Sciatic nerve (tissue), 2 donors: ENCODE data around the gene BDKRB1. TPM values are rescaled to one million over a fixed set of nuclear protein-coding genes. Genes with fewer than 3 reads are reported as not detected.
"Not testable (repeated sequence)": the region's sequence is repeated elsewhere in the genome, so short reads cannot be mapped to it uniquely, and the experiment has no call there.

Experiments
- ATAC-seq: fragments of 200-7000 bp; cut with Tn5 transposase; one replicate; pipeline ENCODE4 v1.9.1; 2020; ENCODE audit warnings: mild to moderate bottlenecking, moderate library complexity
- DNase-seq: peaks from one replicate; pipeline ENCODE4 v3.0.0-alpha.2; 2020; ENCODE audit warnings: low spot score
- intact Hi-C: fragments of 100-400 bp; cut with DNase I; formaldehyde crosslinking; loops from one replicate; pipeline ENCODE4 v1.14.2; 2022
- total RNA-seq: library from RNA; stranded (reverse); fragmentation: NEBNext Ultra II Directional; extraction: Animal tissue kit (Norgen Biotek cat#: 25700); gene quantifications from one replicate; pipeline ENCODE4 v1.2.1, GENCODE V29; 2021
- donor health status: DM: no; HTN: no; CAD: no.
- donor health status: DM: no; HTN: no; CAD: no.

BDKRB1 gene
- total RNA-seq, 1 donor from 2014 or later: 3.6 TPM

DNA sequence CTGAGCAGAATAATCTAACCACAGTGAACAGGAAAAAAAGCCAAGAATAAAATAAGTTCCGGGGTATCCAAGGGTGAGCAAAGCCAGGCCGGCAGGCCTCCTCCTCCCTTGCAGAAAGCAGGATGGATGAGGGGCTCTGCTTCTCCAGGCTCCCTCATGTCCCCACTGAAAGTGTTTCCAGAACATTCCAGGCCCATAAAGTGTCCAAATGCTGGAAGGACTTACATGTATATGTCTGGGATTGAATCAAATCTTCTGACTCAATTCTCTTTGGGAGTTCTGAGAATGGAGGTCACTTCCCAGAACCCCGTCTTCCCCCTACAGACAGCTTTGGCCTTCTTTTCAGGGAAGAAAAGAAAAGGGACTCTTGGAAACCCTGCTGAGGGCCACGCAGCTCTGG, 25.0 kb upstream of the BDKRB1 start:
- ATAC-seq: no peak
- no peak for DNase-seq
- intact Hi-C loops: no loop called here

DNA sequence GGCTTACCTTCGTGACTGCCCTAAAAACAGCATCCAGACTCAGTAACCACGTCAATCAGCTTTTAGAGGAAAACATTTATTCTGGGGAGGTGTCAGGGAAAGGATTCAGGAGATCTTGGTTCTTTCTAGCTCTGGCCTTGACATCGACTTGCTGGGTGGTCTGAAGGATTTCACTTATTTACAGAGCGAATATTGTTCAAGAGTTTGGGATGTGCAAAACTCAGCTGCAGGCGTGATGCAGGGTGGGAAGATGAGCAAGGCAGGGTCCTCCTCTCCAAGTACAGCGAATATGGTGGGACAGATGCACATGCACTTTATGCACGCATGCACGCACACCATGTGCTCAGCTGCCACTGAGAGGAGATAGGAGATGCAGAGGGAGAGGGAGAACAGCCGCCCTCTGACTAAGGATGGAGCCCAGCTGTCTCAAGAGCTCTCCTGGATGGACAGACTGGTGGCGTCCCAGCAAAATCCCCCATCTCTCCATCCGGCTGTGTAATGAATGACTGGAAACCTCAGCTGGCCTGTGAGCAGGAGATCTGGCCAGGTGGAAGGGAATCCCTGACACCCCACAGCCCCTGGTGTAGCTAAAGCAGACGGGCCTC, 24.4 kb upstream of the BDKRB1 start:
- DNase-seq (no peak), ATAC-seq (peak; percentile 12)
- intact Hi-C loops: no loop called here

DNA sequence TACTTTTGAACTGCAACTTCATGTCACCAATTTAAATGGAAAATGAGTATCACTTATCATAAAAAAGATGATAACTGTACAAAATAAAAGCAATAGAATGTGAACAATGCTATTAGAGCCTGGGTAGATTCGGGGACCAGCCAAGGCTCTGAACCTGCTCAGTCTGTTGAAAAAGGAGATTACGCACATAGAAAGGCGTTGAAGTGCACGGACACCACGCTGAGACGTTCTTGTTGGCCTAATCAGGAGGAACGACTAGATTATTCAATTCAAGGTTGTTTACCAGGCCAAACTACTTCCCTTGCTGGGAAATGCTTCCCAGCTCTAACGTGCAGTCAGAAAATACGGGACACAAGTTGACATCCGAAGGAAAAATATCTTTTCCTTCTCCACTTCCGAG, 23.5 kb upstream of the BDKRB1 start:
- DNase-seq (no peak), ATAC-seq (no peak)
- intact Hi-C loops: no loop called here

DNA sequence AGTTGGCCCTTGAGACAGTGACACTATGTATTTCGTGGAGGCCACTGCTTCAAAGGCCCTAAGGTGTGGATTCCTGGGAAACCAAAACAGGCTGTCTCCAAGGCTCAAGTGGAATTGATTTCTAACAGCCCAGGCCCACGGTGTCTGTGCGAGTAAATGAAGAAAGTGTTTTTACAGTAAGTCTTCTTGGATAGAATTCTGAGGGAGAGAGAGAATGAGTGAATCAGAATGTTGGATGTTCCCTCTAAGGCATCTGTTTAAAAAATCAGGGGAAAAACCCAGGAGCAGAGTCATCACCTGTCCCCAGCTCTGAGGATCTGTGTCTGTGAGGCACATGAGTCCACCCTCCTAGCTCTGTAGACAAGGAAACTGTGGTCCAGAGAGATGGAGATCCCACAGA, 22.3 kb upstream of the BDKRB1 start:
- DNase-seq: no peak
- intact Hi-C loops: no loop called here
- peak; percentile 19 for ATAC-seq

DNA sequence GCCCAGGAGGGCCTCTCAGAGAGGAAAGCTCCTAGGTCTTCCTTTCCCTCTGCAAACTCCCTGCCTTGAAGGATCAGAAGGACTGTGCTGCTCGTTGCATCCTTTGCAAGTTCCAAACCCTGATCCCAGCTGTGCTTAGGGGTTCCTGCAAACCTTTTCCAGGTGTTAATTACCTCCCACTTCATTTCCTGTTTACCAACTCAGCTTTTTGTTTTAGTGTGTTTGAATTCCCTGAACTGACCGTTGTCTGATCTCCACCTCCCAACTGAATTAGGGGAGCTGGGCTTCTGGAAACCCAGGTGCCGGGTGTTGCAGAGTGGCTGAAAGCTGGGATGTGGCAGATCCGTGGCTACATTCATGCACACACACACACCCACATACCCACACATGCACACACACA, 20.6 kb upstream of the BDKRB1 start:
- DNase-seq (no peak), ATAC-seq (no peak)

DNA sequence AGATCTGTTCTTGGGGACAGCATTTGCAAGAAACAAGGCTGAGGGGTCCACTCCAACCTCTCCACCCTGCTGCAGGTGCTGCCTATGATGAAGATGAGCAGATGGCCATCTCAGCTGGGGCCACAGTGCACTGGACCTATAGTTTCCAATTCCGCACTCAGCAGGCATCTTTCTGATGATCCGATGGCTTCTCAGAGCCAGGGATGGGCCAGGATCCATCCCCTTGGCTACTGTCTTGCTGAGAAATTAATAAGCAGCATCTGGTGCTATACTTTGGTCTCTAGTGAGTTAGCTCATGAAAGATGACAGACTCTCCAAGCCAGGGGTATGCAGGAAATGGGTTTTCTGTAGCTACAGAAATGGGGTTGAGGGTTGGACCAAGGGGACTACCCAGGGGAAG, 18.4 kb upstream of the BDKRB1 start:
- DNase-seq: no peak
- ATAC-seq: no peak
- intact Hi-C loops: no loop called here

More for the DNA sequence above, 20.6 kb upstream of the BDKRB1 start:
- intact Hi-C loops: no loop called here

DNA sequence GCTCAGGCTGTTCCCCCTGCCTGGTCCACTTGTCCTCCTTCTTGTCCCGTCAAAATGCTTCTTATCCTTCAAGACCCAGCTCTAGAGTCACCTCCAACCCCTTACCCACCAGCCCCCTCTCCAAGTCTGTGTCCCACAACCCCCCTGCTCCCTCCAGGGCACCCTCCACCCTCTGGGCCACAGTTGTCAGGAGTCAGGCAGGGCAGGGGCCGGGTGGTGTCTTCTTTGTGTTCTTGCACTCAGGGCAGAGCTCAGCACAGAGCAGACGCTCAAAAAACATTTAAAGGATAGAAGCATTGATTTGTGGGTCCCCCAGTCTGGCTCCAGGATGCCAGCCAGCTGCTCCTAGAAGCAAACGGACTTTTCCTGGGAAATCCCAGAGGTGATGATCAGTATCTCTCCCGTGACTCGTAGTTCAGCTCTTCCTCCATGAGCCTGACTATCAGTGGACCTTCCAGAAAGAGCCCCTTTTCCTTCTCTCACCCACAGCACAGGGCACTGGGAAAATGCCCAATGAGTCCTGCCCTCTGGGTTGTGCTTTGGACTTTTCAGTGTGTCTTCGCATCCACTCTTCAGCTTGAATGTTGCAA, 17.2 kb upstream of the BDKRB1 start:
- DNase-seq: no peak
- intact Hi-C loops: no loop called here
- ATAC-seq: no peak

DNA sequence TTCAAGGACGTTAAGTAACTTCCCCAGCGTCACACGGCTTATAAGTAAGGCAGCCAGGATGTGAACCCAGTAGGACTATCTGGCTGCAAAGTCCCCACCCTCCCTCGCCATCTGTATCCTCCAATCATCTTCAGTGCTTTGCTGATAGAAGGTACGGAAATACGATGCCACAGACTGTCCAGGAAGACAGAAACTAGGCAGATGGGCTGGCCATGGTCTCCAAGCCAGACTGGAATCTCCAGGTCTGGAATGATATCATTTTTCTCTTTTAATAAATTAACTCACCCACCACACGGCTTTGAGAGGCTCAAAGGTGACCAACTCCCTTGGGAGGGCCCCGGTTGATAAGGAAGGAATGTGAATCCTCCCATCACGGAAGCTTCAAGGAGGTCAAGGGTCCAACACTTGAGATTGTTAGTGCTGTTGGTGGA, 16.3 kb upstream of the BDKRB1 start:
- DNase-seq (no peak), ATAC-seq (no peak)
- intact Hi-C loops: no loop called here

DNA sequence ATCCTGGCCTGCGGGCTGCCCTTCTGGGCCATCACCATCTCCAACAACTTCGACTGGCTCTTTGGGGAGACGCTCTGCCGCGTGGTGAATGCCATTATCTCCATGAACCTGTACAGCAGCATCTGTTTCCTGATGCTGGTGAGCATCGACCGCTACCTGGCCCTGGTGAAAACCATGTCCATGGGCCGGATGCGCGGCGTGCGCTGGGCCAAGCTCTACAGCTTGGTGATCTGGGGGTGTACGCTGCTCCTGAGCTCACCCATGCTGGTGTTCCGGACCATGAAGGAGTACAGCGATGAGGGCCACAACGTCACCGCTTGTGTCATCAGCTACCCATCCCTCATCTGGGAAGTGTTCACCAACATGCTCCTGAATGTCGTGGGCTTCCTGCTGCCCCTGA, 15.4 kb upstream of the BDKRB1 start:
- intact Hi-C loops: no loop called here
- no peak for ATAC-seq
- peak; percentile 57 for DNase-seq

DNA sequence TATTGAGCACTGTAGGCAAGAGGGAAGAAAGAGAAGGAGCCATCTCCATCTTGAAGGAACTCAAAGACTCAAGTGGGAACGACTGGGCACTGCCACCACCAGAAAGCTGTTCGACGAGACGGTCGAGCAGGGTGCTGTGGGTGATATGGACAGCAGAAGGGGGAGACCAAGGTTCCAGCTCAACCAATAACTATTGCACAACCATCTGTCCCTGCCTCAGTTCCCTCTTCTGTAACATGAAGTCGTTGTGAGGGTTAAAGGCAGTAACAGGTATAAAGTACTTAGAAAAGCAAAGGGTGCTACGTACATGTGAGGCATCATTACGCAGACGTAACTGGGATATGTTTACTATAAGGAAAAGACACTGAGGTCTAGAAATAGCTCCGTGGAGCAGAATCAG, 13.9 kb upstream of the BDKRB1 start:
- ATAC-seq (no peak), DNase-seq (no peak)
- intact Hi-C loops: no loop called here

DNA sequence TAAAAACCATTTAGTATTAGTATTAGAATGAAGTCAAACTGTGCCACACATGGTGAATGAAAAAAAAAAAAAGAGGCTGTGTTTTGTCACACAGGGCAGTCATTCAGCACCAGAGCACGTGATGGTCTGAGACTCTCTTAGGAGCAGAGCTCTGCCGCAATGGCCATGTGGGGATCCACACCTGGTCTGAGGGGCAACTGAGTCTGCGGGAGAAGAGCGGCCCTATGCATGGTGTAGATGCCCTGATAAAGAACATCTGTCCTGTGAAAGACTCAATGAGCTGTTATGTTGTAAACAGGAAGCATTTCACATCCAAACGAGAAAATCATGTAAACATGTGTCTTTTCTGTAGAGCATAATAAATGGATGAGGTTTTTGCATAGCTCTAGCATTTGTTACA, 12.2 kb upstream of the BDKRB1 start:
- intact Hi-C loops: no loop called here
- no peak for DNase-seq
- peak; percentile 66 for ATAC-seq

DNA sequence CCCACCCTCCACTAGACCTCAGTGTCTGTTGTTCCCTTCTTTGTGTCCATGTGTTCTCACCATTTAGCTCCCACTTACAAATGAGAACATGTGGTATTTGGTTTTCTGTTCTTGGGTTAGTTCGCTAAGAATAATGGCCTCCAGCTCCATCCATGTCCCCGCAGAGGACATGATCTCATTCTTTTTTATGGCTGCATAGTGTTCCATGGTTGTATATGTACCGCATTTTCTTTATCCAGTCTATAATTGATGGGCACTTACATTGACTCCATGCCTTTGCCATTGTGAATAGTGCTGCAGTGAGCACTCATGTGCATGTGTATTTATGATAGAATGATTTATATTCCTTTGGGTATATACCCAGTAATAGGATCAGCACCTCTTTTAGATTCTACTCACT, 10.9 kb upstream of the BDKRB1 start:
- intact Hi-C loops, ATAC-seq, DNase-seq: not testable (repeated sequence)

DNA sequence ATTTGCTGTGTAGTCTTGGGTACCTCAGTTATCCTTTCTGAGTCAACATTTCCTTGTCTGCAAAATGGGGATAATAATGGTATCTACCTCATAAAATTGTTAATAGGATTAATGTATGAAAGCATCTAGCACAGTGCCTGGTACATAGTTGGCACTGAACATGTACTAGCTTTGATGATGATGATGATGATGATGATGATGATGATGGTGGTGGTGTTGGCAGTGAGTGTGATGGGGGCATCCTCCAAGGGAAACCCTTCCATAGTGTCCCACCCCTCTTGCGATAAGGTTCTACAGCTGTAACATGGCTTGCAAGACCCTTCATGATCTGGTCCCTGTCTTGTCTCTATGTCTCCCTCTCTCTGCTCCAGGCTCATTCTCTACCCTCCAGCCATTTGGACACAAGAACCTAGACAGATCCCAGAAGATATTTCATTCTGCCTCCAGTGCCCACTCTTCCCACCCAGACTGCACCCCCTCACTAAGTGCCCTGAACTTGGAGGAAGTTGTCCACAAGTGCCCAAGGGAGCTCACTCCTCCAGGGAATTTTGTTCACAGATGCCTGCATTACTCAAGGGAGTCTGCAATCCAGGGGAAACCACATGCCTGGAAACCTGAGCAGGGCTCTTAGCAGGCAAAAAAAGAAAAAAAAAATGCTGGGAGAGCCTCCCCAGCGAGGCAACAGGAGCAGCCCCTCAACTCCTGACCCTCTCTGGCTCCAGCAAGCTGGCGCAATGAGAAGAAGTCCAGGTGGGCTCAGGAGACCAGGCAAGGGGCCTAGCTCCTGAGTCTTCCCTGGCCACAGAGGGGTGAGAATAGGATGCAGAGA, 10.1 kb upstream of the BDKRB1 start:
- intact Hi-C loops: no loop called here
- DNase-seq (no peak), ATAC-seq (no peak)

DNA sequence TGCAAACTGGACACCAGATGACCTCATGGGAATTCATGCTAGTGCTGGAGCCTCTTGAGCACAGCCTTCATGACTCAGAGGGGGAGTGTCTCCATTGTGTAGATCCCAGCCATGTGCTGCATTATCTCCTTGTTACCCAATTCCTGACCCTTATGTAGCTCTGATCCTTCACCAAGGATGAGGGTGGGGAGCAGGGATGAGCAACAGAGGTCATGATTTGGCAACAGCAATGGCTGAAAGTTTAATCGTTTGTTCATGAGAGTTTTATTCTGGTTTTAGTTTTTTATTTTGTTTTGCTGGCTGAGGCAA, 9.5 kb upstream of the BDKRB1 start:
- ATAC-seq (peak; percentile 65), DNase-seq (no peak)
- intact Hi-C loops: no loop called here

DNA sequence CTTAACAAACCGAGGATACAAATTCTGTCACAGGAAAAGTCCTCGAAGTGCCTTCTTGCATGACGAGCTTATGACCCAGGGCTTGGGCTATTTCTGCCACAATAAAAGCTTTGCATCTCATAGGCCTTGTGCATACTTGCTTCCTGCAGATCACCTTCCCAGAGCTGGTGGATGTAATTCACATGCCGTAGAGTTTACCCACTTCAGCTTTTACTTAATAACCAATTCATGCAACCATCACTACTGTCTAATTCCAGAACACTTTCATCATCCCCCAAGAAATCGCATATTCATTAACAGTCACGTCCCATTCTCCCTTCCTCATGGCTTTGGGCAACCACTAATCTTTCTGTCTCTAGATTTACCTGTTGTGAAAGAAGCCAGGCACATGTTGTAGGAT, 9.0 kb upstream of the BDKRB1 start:
- DNase-seq (no peak), ATAC-seq (no peak)
- intact Hi-C loops: no loop called here

DNA sequence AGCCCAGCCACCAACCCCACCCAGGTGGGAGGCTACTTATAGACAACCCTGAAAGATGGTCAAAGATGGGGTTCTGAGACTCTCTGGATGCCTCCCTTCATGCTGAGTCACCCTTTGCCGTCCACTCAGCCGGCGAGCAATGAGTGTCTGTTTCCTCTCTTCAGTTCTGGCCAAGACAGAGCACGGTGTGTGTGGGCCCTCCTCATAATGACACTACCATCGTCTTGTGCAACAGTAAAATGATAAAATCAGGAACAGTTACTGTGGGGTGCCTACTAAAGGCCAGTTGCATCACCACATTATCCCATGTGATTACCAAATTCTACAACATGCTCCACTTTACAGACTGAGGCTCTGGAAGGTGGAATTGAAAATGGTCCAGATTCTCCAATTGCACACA, 7.0 kb upstream of the BDKRB1 start:
- peak; percentile 83 for ATAC-seq
- intact Hi-C loops: no loop called here
- no peak for DNase-seq

DNA sequence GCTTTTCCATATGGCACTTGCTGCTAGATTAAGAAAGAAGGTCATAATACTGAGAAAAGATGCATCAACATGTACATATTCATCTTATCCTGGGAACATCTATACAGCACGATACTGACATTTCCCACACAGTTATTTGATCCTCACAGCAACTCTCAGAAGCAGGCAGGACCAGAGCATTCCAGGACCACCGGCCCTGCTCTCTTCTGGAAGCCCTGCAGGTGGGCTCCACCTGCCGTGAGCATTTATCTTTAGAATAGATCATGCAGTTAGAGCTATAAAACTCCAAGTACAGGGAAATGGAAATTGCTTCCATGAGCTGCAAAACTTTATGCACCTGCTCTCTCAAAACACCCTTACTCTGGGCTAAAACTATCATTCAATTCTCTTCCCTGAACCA, 5.5 kb upstream of the BDKRB1 start:
- DNase-seq: no peak
- intact Hi-C loops: no loop called here
- ATAC-seq: no peak

DNA sequence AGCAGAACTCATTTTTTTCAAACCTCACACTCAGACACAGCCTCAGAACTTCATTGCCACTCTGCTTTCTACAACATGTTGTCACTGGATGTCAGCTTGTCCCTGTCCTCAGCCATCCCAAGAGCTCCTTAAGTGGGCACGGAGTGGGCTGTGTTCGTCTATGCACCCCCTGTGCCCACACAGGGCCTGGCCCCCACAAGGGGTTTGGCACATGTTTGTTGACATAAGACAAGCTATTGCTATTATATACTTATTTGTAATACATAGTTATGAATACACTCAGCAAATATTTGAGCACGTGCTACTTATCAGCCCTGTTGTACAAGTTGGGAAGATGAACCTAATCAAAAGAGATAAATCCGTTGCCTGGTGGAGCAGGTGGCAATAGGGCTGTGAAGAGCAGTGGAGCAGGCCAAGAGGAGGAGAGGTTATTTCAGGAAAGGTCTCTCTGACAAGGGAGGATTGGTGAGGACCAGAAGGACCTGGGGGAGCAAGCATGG, 4.3 kb upstream of the BDKRB1 start:
- intact Hi-C loops: no loop called here
- no peak for DNase-seq
- no peak for ATAC-seq

DNA sequence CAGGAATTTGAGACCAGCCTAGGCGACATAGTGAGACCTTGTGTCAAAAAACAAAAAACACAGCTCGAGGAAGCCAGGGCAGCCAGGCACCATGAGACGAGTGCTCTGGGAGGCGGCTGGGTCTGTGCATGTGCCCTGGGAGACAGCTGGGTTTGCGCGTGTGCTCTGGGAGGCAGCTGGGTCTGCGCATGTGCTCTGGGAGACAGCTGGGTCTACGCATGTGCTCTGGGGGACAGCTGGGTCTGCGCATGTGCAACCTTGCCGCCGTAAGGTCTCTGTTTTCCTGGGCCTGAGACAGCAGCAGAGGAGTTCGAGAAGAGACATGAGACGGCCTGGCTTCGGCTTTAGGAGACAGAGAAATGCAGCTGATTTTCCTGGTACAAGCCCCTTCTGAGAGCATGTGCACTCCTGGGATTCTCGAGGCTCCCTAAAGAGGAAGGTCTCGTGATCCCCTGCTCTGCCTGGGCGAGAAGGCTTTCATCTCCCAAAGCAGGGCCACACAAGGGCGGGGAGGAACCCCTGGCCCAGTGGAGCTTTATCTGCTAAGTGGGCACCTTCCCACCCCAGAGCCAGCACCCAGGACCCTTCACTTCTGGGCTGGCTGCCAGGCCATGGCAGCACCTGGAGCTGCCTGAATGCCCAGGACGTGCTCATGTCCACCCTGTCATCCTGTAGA, 3.5 kb upstream of the BDKRB1 start:
- DNase-seq (peak; percentile 56), ATAC-seq (no peak)
- intact Hi-C loops: no loop called here

DNA sequence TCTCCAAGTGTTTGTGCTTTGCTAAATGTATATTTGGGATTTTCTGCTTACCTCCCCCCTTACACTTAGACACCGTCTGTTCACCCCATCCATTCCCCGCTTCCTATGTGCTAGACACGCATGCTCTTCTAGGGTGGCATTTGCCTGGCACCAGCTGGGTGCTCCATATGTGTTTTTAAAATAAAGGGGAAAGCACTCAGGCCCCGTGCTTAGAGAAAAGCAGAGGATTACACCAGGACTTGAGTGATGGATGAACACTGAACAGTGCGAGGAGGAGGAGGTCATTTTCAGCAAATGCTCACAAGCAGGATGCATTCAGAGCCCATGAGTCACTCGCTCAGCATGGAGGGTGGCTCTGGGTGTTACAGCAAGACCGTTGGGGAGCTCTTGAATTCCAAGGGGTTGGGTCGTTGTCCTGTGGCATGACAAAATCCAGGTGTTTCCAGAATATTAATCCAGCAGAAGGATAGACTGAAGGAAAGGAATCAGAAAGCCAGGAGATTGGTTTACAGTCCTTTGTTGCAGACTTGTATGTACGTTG, 2.9 kb upstream of the BDKRB1 start:
- ATAC-seq: no peak
- intact Hi-C loops: no loop called here
- no peak for DNase-seq
